Renal cortex interstitium (tissue), 11 donors: ENCODE measurements around the gene PFKL. TPM values are rescaled to one million over a fixed set of nuclear protein-coding genes. Genes with fewer than 3 reads are reported as not detected.

Experiments
- DNase-seq, 11 donors: peaks; one replicate each; pipeline ENCODE4 v3.0.0-alpha.2; 2013; ENCODE audit warnings: low read depth in 9 of 11, low spot score in 4 of 11; ENCODE audit errors: extremely low read depth in 1 of 11
- polyA plus RNA-seq, 3 donors: library from polyadenylated mRNA; unstranded; fragments of 120-200 nt; gene quantifications; one replicate each; pipeline ENCODE4 v1.2.1, GENCODE V29; 2013; ENCODE audit not compliant: insufficient read length in 3 of 3

PFKL gene
- polyA plus RNA-seq, 3 donors, result 101 to 165 (median 162) TPM

DNA sequence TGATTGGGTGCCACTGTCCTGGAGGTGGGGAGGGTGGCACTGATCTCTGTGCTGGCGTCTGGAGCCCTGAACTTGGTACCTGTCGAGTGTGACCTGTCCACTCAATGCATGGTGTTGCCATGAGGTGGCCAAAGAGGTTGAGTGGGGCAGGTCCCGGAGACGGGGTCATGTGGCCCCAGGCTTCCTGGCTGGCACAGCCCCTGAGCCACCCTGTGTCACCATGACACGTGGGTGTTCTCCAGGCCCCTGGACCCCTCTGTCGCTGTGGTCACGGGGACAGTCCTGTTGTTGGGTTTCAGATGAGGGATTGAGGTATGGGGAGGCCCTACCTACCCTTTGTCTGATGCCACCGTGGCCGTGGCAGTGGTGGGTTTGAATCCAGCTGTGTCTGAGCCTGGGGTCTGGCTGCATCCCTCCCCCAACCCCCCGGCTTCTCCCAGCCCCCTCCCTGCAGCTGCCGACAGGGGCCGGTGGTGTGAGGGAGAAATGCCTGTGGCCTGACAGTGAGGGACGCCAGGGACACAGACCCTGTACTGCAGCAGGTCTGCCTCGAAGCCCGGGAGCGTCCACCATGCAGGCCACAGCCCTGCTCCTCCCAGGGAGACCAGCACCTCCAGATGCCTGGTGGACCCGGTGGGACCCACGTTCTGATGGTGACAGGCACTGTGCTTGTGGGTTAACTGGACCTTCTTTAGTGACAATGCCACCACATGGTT lies 65.6 kb downstream of the PFKL start:
- DNase-seq, result no peak

DNA sequence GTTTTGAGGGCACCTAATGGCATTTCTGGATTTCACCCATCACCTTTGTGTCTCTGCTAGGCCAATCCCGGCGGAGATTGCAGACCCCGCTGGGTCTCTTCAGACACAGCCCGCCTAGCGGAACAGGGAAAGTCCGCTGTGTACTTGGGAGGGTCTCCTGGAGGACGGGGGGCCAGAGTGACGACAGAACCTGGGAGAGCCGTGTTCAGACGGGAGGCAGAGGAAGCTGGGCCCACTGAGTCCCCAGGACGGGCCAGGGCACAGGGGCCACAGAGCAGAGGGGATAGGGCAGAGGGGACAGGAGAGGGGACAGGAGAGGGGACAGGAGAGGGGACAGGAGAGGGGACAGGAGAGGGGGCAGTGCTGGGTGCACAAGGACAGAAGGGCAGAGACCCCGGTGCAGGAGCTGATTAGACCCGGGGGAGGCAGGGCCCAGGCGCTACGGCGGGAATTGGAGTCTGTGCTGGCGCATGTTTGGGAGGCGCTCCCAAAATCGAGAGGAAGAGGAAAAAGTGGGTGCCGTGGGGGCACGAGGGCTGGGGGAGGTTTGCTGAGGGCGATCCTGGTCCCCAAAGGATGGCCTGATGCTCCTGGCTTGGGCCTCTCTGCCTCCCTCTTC lies 66.2 kb downstream of the PFKL start:
- DNase-seq, result no peak

DNA sequence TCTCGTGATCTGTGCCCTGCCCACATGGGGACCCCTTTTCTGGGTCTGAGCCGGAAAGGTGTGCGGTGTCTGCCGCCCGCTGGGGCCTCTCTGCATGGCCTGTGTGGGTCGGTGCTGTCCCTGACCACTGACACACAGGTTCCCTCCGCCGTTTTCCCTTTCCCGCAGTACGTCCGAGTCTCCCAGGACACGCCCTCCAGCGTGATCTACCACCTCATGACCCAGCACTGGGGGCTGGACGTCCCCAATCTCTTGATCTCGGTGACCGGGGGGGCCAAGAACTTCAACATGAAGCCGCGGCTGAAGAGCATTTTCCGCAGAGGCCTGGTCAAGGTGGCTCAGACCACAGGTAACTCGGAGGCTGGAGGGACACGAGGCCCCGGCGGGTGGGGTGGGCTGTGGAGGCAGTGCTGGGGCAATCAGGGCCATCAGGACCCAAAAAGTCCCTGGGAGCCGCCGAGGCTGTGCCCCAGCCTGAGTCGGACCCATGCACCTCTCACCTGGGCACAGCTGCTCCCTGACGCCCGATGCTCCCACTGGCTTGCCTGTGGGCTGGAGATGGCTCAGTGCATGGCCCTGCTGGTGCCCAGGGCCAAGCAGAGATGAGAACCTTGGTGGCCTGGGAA lies 66.8 kb downstream of the PFKL start:
- no peak for DNase-seq

DNA sequence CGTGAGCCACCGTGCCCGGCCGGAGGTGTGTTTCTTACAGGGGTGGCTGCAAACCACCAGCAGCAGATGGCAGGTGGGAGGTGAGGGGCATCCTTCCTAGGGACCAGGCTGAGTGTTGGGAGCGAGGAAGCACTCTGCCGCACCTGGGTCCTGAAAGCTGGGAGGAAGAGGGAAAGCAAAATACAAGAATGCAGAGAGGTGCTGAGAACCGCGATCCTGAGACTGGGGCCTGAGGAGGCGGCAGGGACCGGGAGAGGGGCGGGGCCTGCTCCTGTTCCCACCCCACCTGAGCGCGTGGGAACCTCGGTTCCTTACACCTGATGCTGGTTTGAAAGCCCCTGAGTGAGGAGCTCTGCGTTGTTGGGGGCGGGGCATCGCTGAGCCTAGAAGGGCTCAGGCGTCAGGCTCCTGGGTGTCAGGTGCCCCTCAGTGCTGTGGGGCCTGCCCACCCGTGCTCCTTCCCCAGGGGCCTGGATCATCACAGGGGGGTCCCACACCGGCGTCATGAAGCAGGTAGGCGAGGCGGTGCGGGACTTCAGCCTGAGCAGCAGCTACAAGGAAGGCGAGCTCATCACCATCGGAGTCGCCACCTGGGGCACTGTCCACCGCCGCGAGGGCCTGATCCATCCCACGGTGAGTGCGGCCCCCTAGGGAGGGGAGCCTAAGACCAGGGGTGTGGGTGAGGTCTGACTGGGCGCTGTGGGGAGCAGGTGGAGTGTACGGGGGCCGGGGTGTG lies 69.0 kb downstream of the PFKL start:
- DNase-seq, result no peak

DNA sequence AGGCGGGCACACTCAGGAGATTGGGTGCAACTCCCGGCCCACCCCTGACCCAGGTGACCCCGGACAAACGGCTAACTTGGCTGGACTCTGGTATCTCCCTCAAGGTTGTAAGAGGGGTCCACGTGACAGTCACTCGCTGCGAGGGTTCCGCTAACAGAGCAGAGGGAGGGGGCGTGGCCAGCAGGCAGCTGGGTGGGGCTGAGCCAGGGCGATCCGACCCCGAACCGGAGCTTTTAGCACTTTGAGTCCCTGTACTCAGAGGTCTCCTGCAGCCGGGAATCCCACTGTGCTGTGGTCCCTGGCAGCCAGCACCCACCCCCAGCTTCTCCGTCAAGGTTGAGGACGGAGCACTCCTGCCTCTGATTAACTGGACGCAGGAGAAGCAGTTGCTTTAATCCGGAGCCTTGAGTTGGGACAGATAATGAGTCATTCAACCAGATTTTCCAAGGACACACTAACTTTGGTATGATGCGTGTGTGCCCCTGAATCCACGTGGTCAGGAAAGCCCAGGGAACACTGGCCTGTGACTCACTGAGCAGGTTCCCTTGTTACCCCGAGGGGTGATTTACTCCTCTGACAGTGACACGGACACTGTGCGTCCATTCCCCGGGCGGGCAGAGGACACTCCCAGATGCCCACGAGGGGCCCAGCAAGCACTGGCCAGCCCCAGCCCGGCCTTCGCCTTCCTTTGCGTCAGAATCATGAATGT lies 70.3 kb downstream of the PFKL start:
- DNase-seq, result peak in 7 of 11 donors; percentile 11 to 45 (median 36)

DNA sequence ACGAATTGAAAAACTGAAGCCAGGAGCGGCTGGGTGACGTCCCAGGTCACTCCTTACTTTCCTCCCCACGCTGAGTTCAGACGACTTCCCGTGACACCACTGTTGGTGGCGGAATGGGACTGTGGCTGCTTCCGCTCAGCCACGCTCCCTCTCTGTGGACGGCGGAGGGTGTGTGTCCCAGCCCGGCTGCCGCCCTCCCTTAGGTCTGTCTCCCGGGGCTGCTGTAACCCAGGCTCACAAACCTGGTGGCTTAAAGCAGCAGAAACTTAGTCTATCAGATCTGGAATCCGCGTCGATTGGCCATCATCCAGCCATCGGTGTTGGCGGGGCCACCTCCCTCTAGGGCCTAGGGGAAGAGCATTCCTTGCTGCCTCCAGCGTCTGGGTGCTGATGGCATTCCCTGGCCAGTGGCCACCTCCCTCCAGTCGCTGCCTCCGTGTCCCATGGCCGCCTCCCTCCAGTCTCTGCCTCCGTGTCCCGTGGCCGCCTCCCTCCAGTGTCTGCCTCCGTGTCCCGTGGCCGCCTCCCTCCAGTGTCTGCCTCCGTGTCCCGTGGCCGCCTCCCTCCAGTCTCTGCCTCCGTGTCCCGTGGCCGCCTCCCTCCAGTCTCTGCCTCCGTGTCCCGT lies 71.0 kb downstream of the PFKL start:
- no peak for DNase-seq

DNA sequence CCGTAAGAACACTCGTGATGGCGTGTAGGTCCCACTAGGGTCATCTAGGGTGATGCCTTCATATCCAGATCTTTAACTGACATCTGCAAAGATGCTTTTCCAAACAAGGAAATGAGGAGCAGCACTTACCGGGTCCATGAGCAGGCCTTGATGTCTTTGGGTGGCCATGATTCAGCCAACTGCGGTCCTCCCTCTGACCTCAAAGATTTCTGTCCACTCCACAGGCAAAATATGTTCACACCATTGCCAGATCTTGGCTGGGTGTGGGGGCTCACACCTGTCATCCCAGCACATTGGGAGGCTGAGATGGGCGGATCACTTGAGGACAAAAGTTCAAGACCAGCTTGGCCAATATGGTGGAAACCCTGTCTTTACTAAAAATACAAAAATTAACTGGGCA lies 71.7 kb downstream of the PFKL start:
- no peak for DNase-seq

DNA sequence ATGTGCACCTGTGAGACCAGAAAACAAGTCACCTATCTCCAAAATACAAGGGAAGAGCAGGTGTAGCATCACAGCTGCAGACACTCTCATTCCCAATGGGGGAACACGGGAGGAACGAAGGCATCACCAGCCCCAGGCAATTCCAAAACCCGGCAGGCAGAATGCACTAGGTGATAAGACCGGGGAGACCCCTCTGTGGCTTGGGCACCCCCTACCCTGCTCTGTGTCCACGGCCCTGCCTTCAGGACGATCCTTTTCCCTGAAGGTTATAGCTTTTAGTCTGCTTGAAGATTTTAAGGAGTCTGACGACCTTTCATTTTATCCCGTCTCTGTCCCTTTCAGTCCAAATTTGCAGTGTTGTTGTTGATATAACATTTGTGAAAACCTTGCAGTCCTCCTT lies 72.8 kb downstream of the PFKL start:
- DNase-seq, result no peak

DNA sequence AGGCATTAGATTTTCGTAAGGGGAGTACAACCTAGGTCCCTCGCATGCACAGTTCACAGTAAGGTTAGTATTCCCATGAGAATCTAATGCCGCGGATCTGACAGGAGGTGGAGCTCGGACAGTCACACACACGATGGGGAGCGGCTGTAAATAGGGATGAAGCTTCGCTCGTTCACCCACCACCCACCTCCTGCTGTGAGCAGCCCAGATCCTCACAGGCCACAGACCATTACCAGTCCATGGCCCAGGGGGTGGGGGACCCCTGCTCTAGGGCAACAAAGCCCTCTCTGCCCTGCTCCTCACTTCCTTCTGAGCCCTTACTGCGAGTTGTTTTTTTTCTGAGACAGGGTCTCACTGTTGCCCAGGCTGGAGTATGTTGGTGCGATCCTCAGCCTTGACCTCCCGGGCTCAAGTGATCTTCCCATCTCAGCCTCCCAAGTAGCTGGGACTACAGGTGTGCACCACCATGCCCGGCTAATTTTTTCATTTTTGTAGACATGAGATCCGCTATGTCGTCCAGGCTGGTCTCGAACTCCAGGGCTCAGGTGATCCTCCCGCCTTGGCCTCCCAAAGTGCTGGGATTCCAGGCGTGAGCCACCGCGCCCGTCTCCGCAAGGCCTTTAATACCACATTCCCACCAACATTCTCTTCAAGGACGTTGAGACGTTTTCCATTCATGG lies 74.9 kb downstream of the PFKL start:
- no peak for DNase-seq

DNA sequence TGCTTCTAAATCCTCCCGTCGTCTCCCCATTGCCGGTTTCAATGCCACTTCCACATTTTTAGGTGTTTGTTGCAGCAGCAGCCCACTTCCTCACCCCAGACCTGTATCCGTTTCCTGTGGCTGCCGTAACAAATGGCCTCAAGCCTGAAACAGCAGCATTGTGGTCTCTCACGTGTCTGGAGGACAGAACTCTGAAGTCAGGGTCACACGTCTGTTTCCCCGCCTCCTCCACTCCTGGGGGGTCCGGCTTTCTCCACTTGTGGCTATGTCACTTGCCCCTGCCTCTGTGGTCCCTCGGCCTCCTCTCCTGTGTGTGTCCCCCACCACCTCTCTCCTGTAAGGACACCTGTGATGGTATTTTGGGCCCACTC lies 75.4 kb downstream of the PFKL start:
- DNase-seq, result no peak

DNA sequence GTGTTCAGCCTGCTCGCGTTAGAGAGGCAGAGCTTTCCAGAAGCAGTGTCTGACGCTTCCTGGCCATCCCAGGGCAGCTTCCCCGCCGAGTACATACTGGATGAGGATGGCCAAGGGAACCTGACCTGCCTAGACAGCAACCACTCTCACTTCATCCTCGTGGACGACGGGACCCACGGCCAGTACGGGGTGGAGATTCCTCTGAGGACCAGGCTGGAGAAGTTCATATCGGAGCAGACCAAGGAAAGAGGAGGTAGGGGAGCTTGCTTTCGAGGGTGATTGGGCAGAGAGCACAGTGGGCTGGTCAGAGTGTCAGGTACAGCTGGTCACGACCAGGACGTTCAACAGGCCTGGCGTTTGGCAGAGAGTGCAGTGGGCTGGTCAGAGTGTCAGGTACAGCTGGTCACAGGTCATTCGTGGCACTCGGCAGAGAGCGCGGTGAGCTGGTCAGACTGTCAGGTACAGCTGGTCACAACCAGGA lies 75.9 kb downstream of the PFKL start:
- no peak for DNase-seq

DNA sequence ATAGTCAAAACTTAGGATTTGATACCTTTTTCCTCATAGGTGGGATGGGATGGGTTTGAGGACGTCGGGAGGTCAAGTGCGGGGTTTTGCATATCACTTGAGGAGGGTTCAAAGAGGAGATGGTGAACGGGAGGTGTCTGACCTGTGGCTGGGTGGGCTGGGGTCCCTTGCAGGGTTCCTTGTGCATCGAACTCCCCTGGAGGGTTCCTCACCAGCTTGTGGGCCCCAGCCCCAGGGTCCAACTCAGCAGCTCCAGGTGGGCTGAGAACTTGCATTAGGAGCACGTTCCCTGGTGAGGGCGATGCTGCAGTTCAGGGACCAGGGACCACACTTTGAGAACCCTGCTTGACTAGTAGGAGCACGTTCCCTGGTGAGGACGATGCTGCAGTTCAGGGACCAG lies 76.8 kb downstream of the PFKL start:
- no peak for DNase-seq

Other genes starting within 250 kb of the PFKL start
- gene PWP2, start 192.7 kb upstream of the PFKL start, polyA plus RNA-seq, result 10 to 100 TPM in 2 of 3 donors, 1 to 10 TPM in 1; 3.6 to 14.2 (median 11.6) TPM
- 100 to 1,000 TPM in 1 of 3 donors, 10 to 100 TPM in 2; 21.0 to 102 (median 60.9) TPM for gene GATD3, start 166.4 kb upstream of the PFKL start, polyA plus RNA-seq
- 10 to 100 TPM in 1 of 3 donors, 1 to 10 TPM in 2; 5.1 to 14.9 (median 8.4) TPM for gene ICOSLG, start 59.1 kb upstream of the PFKL start, polyA plus RNA-seq
- gene DNMT3L, start 38.2 kb upstream of the PFKL start, polyA plus RNA-seq, result not detected
- under 1 TPM; 0.49 to 0.80 (median 0.50) TPM for gene AIRE, start 14.2 kb upstream of the PFKL start, polyA plus RNA-seq
- 10 to 100 TPM; 14.9 to 38.7 (median 31.9) TPM for gene CFAP410, start 39.3 kb downstream of the PFKL start, polyA plus RNA-seq
- gene TRPM2, start 53.6 kb downstream of the PFKL start, polyA plus RNA-seq, result 1 to 10 TPM in 2 of 3 donors, under 1 TPM in 1; 0.81 to 1.4 (median 1.2) TPM
- gene LRRC3, start 155.5 kb downstream of the PFKL start, polyA plus RNA-seq, result 1 to 10 TPM; 4.1 to 6.0 (median 5.8) TPM
- gene KRTAP10-1, start 240.1 kb downstream of the PFKL start, polyA plus RNA-seq, result not detected